Chondrocyte (in vitro differentiated cells): ENCODE data around the gene TNPO3. TPM values are rescaled to one million over a fixed set of nuclear protein-coding genes. Genes with fewer than 3 reads are reported as not detected.

Experiments used
- DNase-seq: peaks from one replicate; pipeline ENCODE4 v3.0.0; 2021; ENCODE audit warnings: mixed read lengths, low spot score
- H3K27ac Mint-ChIP-seq: one replicate; pipeline ENCODE4 v1.8.0; 2021; ENCODE audit warnings: mild to moderate bottlenecking, moderate library complexity, mixed read lengths; ENCODE audit not compliant: unreplicated experiment
- H3K27me3 Mint-ChIP-seq: 2 replicates; pipeline ENCODE4 v1.8.0; 2021; ENCODE audit warnings: low read depth, mixed read lengths
- H3K36me3 Mint-ChIP-seq: 2 replicates; pipeline ENCODE4 v1.8.0; 2021; ENCODE audit warnings: low read depth, mixed read lengths
- H3K4me1 Mint-ChIP-seq: 2 replicates; pipeline ENCODE4 v1.8.0; 2021; ENCODE audit warnings: low read depth, mild to moderate bottlenecking, mixed read lengths
- H3K4me3 Mint-ChIP-seq: one replicate; pipeline ENCODE4 v1.8.0; 2021; ENCODE audit warnings: mild to moderate bottlenecking, moderate library complexity, mixed read lengths; ENCODE audit not compliant: unreplicated experiment
- H3K9me3 Mint-ChIP-seq: 2 replicates; pipeline ENCODE4 v1.8.0; 2021; ENCODE audit warnings: low read depth, mixed read lengths
- CTCF ChIP-seq: fragments of 200-600 bp; sonication (generic); IDR thresholded peaks from 2 replicates; pipeline ENCODE4 v1.5.0; 2021; ENCODE audit warnings: antibody characterized with exemption, mild to moderate bottlenecking, moderate library complexity
- long read RNA-seq: library from polyadenylated mRNA; stranded (forward); transcript quantifications from one replicate; pipeline ENCODE4 v2.0.0, GENCODE V29; 2021
- total RNA-seq: library from RNA; stranded (reverse); gene quantifications from 3 replicates; pipeline ENCODE4 v1.2.1, GENCODE V29; 2021

Gene TNPO3
- total RNA-seq, result 39.5 to 44.0 TPM (median 43.9 TPM) in 3 replicates
- long read RNA-seq, full-length matches to known transcripts, result 36 of 53 reads
- long read RNA-seq, partial matches to known transcripts, result 2 of 53 reads
- long read RNA-seq, other reads (novel, unspliced or antisense), result 15 of 53 reads

- DNase-seq, result peak; percentile 95
- TF ChIP-seq CTCF, result peak; percentile 28
- Mint-ChIP-seq H3K36me3 (peaks cover 3% of the 10 kb centered on the region), H3K27me3 (peaks cover 12% of the 10 kb centered on the region), H3K9me3 (no peaks in the 10 kb centered on the region), H3K27ac (peak within 1 kb of the TSS; percentile 99), H3K4me3 (peak within 1 kb of the TSS; percentile 86), H3K4me1 (peaks cover 27% of the 10 kb centered on the region)
Observed at GRCh38 chr7:129054438-129055293, at the start of gene TNPO3. TNPO3 (minus strand) TSS chr7:129055111; CDS start chr7:129054770, 341 bp downstream.

DNA sequence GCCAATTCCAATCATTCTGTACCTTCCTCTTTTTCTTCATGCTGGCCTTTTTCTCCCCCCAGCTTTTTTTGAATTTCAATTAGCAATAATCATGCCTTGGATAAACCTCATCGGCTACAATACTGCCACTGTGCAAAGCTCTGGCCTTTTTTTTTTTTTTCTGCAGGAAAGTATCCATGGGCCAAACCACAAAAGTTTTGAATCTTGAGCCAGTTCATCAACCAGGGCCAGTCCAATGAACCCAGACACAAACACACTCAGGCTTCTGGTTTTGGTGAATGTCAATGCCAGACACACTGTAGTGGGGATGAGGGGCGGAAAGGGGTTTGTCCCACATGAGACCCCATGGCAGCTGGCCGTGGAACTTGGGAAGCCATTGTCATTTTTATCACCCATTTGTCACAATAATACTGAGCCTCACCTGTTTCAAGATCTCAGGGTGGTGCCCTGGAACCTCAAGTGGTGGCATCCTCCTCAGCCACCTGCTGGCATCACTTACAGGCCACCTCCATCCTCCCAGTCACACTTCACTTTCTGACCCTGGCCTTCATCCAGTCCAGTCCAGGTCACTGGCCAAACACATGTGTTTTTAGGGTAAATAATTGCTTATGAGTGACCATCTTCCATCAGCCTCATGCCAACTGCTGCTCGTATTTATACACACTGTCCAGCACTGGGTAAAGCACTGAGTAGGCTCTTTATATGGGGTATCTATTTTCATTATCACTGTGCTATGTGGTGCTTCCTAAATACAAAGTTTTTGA is 48.8 kb upstream of the TNPO3 start:
- Mint-ChIP-seq H3K4me1 (peaks cover 15% of the 10 kb centered on the region), H3K27ac (no peak overlapping the region), H3K4me3 (no peak overlapping the region), H3K36me3 (no peaks in the 10 kb centered on the region), H3K27me3 (peaks cover 3% of the 10 kb centered on the region), H3K9me3 (no peaks in the 10 kb centered on the region)
- TF ChIP-seq CTCF, result no peak
- no peak for DNase-seq

- no peak for DNase-seq
- H3K27ac Mint-ChIP-seq, result no peak overlapping the region
- H3K4me3 Mint-ChIP-seq, result no peak overlapping the region
- no peak for TF ChIP-seq CTCF
- H3K36me3 Mint-ChIP-seq, result no peaks in the 10 kb centered on the region
- H3K4me1 Mint-ChIP-seq, result peaks cover 15% of the 10 kb centered on the region
- peaks cover 4% of the 10 kb centered on the region for H3K27me3 Mint-ChIP-seq
- no peaks in the 10 kb centered on the region for H3K9me3 Mint-ChIP-seq
Observed at GRCh38 chr7:129101746-129102145, 46.8 kb upstream of the TNPO3 start.

- TF ChIP-seq CTCF, result no peak
- no peaks in the 10 kb centered on the region for H3K36me3 Mint-ChIP-seq
- H3K9me3 Mint-ChIP-seq, result no peaks in the 10 kb centered on the region
- H3K4me3 Mint-ChIP-seq, result no peak overlapping the region
- H3K27ac Mint-ChIP-seq, result no peak overlapping the region
- no peak for DNase-seq
- H3K27me3 Mint-ChIP-seq, result peaks cover 8% of the 10 kb centered on the region
- peaks cover 15% of the 10 kb centered on the region for H3K4me1 Mint-ChIP-seq
Observed at GRCh38 chr7:129100827-129101166, 45.9 kb upstream of the TNPO3 start.

DNA sequence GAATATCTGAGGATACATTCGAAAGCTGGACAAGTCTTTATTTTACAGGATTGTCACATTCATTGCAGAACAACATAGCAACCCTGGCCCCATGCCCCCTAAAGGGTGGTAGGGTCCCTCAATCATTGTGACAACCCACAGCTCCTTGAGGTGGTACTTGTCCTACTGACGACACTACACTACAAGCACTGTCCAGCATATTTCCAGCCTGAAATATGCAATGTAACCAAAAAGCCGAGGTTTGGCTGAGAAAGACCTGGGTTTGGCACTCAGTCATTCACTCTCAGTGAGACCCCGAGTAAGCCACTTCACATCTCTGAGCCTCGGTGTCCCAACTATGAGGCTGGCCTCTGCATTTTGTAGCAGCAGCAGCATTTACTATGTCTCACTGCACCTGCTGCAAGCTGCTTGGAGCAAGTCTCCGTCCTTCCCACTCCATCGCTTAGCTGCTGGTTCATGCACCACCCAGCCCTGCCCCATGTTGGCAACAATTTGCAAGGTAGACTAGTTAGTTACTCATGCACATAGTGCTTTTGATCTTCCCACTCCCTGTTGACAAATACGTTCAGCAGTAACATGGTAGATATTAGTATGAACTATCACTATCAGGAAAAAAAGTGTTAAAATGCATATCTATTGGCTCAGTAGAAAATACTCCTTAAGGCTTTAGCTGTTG is 43.6 kb upstream of the TNPO3 start:
- H3K9me3 Mint-ChIP-seq, result no peaks in the 10 kb centered on the region
- H3K27me3 Mint-ChIP-seq, result peaks cover 14% of the 10 kb centered on the region
- H3K4me3 Mint-ChIP-seq, result no peak overlapping the region
- no peak for TF ChIP-seq CTCF
- peaks cover 15% of the 10 kb centered on the region for H3K4me1 Mint-ChIP-seq
- no peak for DNase-seq
- no peaks in the 10 kb centered on the region for H3K36me3 Mint-ChIP-seq
- no peak overlapping the region for H3K27ac Mint-ChIP-seq
